ENCODE data around the gene DIPK1A.

DIPK1A gene

GRCh38 chr1:92826792-92827191 lies 134.5 kb downstream of the DIPK1A start:
- H2AFZ ChIP-seq (ENCODE audit: insufficient read depth, low read length, poor library complexity), result no peak overlapping the region
- no peaks in the 10 kb centered on the region for H3K9me3 ChIP-seq (ENCODE audit: insufficient read depth, low read depth, low read length)
- no peak overlapping the region for H3K23ac ChIP-seq (ENCODE audit: low read length)
- H3K4me3 ChIP-seq (ENCODE audit: low read depth, low read length), result no peak overlapping the region
- no peak overlapping the region for H2BK5ac ChIP-seq (ENCODE audit: low read depth, low read length, poor library complexity)
- no peak overlapping the region for H2AK5ac ChIP-seq (ENCODE audit: low read length)
- peaks cover 2% of the 10 kb centered on the region for H3K79me1 ChIP-seq (ENCODE audit: low read length)
- no peak overlapping the region for H4K8ac ChIP-seq (ENCODE audit: low read depth, low read length)
- WGBS (ENCODE audit: extremely low coverage, insufficient coverage, insufficient read length), result no CpG with 5 or more reads among the region's 6 CpGs
- H3K27me3 ChIP-seq (ENCODE audit: insufficient read depth, low read length), result no peaks in the 10 kb centered on the region
- no peak overlapping the region for H3K4me2 ChIP-seq (ENCODE audit: low read length)
- H4K12ac ChIP-seq (ENCODE audit: low read depth, low read length), result no peak overlapping the region
- peak in 1 of 2 donors; percentile 37 for DNase-seq
- H3K27ac ChIP-seq (ENCODE audit: low read depth, low read length), result no peak overlapping the region
- H3K14ac ChIP-seq (ENCODE audit: low read length), result no peak overlapping the region
- H4K91ac ChIP-seq (ENCODE audit: low read depth, low read length), result no peak overlapping the region
- H3K79me2 ChIP-seq (ENCODE audit: control insufficient read depth, insufficient read depth, low read length, poor library complexity), result no peaks in the 10 kb centered on the region
- no peak overlapping the region for H2BK120ac ChIP-seq (ENCODE audit: insufficient read depth, low read length, poor library complexity)
- no peak overlapping the region for H2BK12ac ChIP-seq (ENCODE audit: low read length)
- peaks cover 0 to 2% of the 10 kb centered on the region in 2 experiments for H3K36me3 ChIP-seq (ENCODE audit: control insufficient read depth in 1 of 2, insufficient read depth in 2 of 2, low read length in 2 of 2)
- H3K4me1 ChIP-seq (ENCODE audit: control insufficient read depth in 1 of 2, insufficient read depth in 2 of 2, low read length in 2 of 2), result peaks cover 3 to 6% of the 10 kb centered on the region in 2 experiments
- no peak overlapping the region for H3K18ac ChIP-seq (ENCODE audit: low read length)
- no peak overlapping the region for H3K4ac ChIP-seq (ENCODE audit: low read depth, low read length)
- no peak overlapping the region for H3K9ac ChIP-seq (ENCODE audit: low read length)

- Histone ChIP-seq H3K4ac (ENCODE audit: low read depth, low read length) (no peak overlapping the region), H4K12ac (ENCODE audit: low read depth, low read length) (no peak overlapping the region), H3K23ac (ENCODE audit: low read length) (no peak overlapping the region), H2BK120ac (ENCODE audit: insufficient read depth, low read length, poor library complexity) (no peak overlapping the region), H4K91ac (ENCODE audit: low read depth, low read length) (peak overlapping the region; percentile 33), H3K4me3 (ENCODE audit: low read depth, low read length) (no peak overlapping the region), H2BK12ac (ENCODE audit: low read length) (no peak overlapping the region), H3K4me2 (ENCODE audit: low read length) (no peak overlapping the region), H2AFZ (ENCODE audit: insufficient read depth, low read length, poor library complexity) (no peak overlapping the region), H4K8ac (ENCODE audit: low read depth, low read length) (no peak overlapping the region), H3K36me3 (ENCODE audit: control insufficient read depth in 1 of 2, insufficient read depth in 2 of 2, low read length in 2 of 2) (no peaks in the 10 kb centered on the region), H3K14ac (ENCODE audit: low read length) (no peak overlapping the region), H2BK5ac (ENCODE audit: low read depth, low read length, poor library complexity) (no peak overlapping the region), H3K4me1 (ENCODE audit: control insufficient read depth in 1 of 2, insufficient read depth in 2 of 2, low read length in 2 of 2) (peaks cover 3 to 6% of the 10 kb centered on the region in 2 experiments), H3K79me2 (ENCODE audit: control insufficient read depth, insufficient read depth, low read length, poor library complexity) (no peaks in the 10 kb centered on the region), H3K27me3 (ENCODE audit: insufficient read depth, low read length) (no peaks in the 10 kb centered on the region), H3K9me3 (ENCODE audit: insufficient read depth, low read depth, low read length) (no peaks in the 10 kb centered on the region), H2AK5ac (ENCODE audit: low read length) (no peak overlapping the region), H3K27ac (ENCODE audit: low read depth, low read length) (peak overlapping the region; percentile 64), H3K18ac (ENCODE audit: low read length) (no peak overlapping the region), H3K9ac (ENCODE audit: low read length) (no peak overlapping the region), H3K79me1 (ENCODE audit: low read length) (peaks cover 2% of the 10 kb centered on the region)
- WGBS (ENCODE audit: extremely low coverage, insufficient coverage, insufficient read length), result no CpG with 5 or more reads among the region's 3 CpGs
- peak; percentile 94 to 95 for DNase-seq
Observed at GRCh38 chr1:92822879-92823278, 138.4 kb downstream of the DIPK1A start.

GRCh38 chr1:92820551-92820950 lies 140.7 kb downstream of the DIPK1A start:
- Histone ChIP-seq H3K4me2 (ENCODE audit: low read length) (no peak overlapping the region), H3K4me1 (ENCODE audit: control insufficient read depth in 1 of 2, insufficient read depth in 2 of 2, low read length in 2 of 2) (peaks cover 3 to 6% of the 10 kb centered on the region in 2 experiments), H3K4me3 (ENCODE audit: low read depth, low read length) (no peak overlapping the region), H2BK5ac (ENCODE audit: low read depth, low read length, poor library complexity) (no peak overlapping the region), H4K91ac (ENCODE audit: low read depth, low read length) (no peak overlapping the region), H3K36me3 (ENCODE audit: control insufficient read depth in 1 of 2, insufficient read depth in 2 of 2, low read length in 2 of 2) (no peaks in the 10 kb centered on the region), H4K12ac (ENCODE audit: low read depth, low read length) (no peak overlapping the region), H4K8ac (ENCODE audit: low read depth, low read length) (no peak overlapping the region), H3K18ac (ENCODE audit: low read length) (no peak overlapping the region), H3K4ac (ENCODE audit: low read depth, low read length) (no peak overlapping the region), H3K14ac (ENCODE audit: low read length) (no peak overlapping the region), H3K79me2 (ENCODE audit: control insufficient read depth, insufficient read depth, low read length, poor library complexity) (no peaks in the 10 kb centered on the region), H3K9me3 (ENCODE audit: insufficient read depth, low read depth, low read length) (no peaks in the 10 kb centered on the region), H3K27ac (ENCODE audit: low read depth, low read length) (no peak overlapping the region), H2AK5ac (ENCODE audit: low read length) (no peak overlapping the region), H2AFZ (ENCODE audit: insufficient read depth, low read length, poor library complexity) (no peak overlapping the region), H3K23ac (ENCODE audit: low read length) (no peak overlapping the region), H2BK12ac (ENCODE audit: low read length) (no peak overlapping the region), H3K27me3 (ENCODE audit: insufficient read depth, low read length) (no peaks in the 10 kb centered on the region), H3K79me1 (ENCODE audit: low read length) (peaks cover 2% of the 10 kb centered on the region), H2BK120ac (ENCODE audit: insufficient read depth, low read length, poor library complexity) (no peak overlapping the region), H3K9ac (ENCODE audit: low read length) (no peak overlapping the region)
- DNase-seq, result peak; percentile 35 to 70
- no CpG with 5 or more reads among the region's 3 CpGs for WGBS (ENCODE audit: extremely low coverage, insufficient coverage, insufficient read length)

GRCh38 chr1:92820024-92820423 lies 141.2 kb downstream of the DIPK1A start:
- Histone ChIP-seq H3K27ac (ENCODE audit: low read depth, low read length) (peak overlapping the region; percentile 30), H3K9me3 (ENCODE audit: insufficient read depth, low read depth, low read length) (no peaks in the 10 kb centered on the region), H2BK12ac (ENCODE audit: low read length) (no peak overlapping the region), H3K4ac (ENCODE audit: low read depth, low read length) (no peak overlapping the region), H3K9ac (ENCODE audit: low read length) (no peak overlapping the region), H3K14ac (ENCODE audit: low read length) (no peak overlapping the region), H3K4me1 (ENCODE audit: control insufficient read depth in 1 of 2, insufficient read depth in 2 of 2, low read length in 2 of 2) (peaks cover 3 to 6% of the 10 kb centered on the region in 2 experiments), H4K91ac (ENCODE audit: low read depth, low read length) (no peak overlapping the region), H3K79me1 (ENCODE audit: low read length) (peaks cover 2% of the 10 kb centered on the region), H3K23ac (ENCODE audit: low read length) (no peak overlapping the region), H3K27me3 (ENCODE audit: insufficient read depth, low read length) (no peaks in the 10 kb centered on the region), H3K18ac (ENCODE audit: low read length) (no peak overlapping the region), H3K79me2 (ENCODE audit: control insufficient read depth, insufficient read depth, low read length, poor library complexity) (no peaks in the 10 kb centered on the region), H3K4me3 (ENCODE audit: low read depth, low read length) (no peak overlapping the region), H2AK5ac (ENCODE audit: low read length) (no peak overlapping the region), H3K4me2 (ENCODE audit: low read length) (no peak overlapping the region), H2BK5ac (ENCODE audit: low read depth, low read length, poor library complexity) (no peak overlapping the region), H2BK120ac (ENCODE audit: insufficient read depth, low read length, poor library complexity) (no peak overlapping the region), H4K8ac (ENCODE audit: low read depth, low read length) (no peak overlapping the region), H4K12ac (ENCODE audit: low read depth, low read length) (no peak overlapping the region), H2AFZ (ENCODE audit: insufficient read depth, low read length, poor library complexity) (no peak overlapping the region), H3K36me3 (ENCODE audit: control insufficient read depth in 1 of 2, insufficient read depth in 2 of 2, low read length in 2 of 2) (no peaks in the 10 kb centered on the region)
- no CpG with 5 or more reads among the region's 3 CpGs for WGBS (ENCODE audit: extremely low coverage, insufficient coverage, insufficient read length)
- peak; percentile 70 to 81 for DNase-seq
